Ascending aorta (tissue), 2 donors: ENCODE results near the gene PNPLA2. TPM values are rescaled to one million over a fixed set of nuclear protein-coding genes. Genes with fewer than 3 reads are reported as not detected.

Source experiments
- DNase-seq, 2 donors: peaks; one replicate each; pipeline ENCODE4 v3.0.0-alpha.2; 2019; ENCODE audit warnings: low spot score in 2 of 2
- H3K27ac ChIP-seq, 2 donors: fragments of 200-600 bp; sonication (generic); one replicate each; pipeline ENCODE4 v1.5.1; 2016 to 2017; ENCODE audit warnings: mild to moderate bottlenecking in 1 of 2
- H3K27me3 ChIP-seq: fragments of 200-600 bp; sonication (generic); one replicate; pipeline ENCODE4 v1.5.1; 2017
- H3K36me3 ChIP-seq, 2 donors: fragments of 200-600 bp; sonication (generic); one replicate each; pipeline ENCODE4 v1.5.1; 2016
- H3K4me1 ChIP-seq, 2 donors: fragments of 200-600 bp; sonication (generic); one replicate each; pipeline ENCODE4 v1.5.1; 2016 to 2017; ENCODE audit warnings: mild to moderate bottlenecking in 1 of 2
- H3K4me3 ChIP-seq, 2 donors: fragments of 200-600 bp; sonication (generic); one replicate each; pipeline ENCODE4 v1.5.1; 2016 to 2017; ENCODE audit warnings: mild to moderate bottlenecking in 1 of 2
- H3K9me3 ChIP-seq, 2 donors: fragments of 200-600 bp; sonication (generic); one replicate each; pipeline ENCODE4 v1.5.1; 2016
- intact Hi-C: fragments of 100-400 bp; cut with DNase I; formaldehyde crosslinking; loops from one replicate; pipeline ENCODE4 v1.15.1; 2023
- total RNA-seq: library from RNA; depleted of rRNA; stranded (reverse); fragments of >200 nt; gene quantifications from one replicate; pipeline ENCODE4 v1.1.0, GENCODE V29; 2016
- TF ChIP-seq, protein P1 (sequence below), 3 experiments: fragments of 200-600 bp in 2 of 3; fragments of 450-650 bp in 1 of 3; sonication (generic) in 2 of 3; IDR thresholded peaks; one replicate each; pipeline ENCODE4 v1.5.1; 2016 to 2019; ENCODE audit warnings: antibody characterized with exemption in 3 of 3, mild to moderate bottlenecking in 1 of 3, moderate library complexity in 1 of 3

The PNPLA2 gene
- total RNA-seq, 1 donor from 2014 or later: 214 TPM

DNA sequence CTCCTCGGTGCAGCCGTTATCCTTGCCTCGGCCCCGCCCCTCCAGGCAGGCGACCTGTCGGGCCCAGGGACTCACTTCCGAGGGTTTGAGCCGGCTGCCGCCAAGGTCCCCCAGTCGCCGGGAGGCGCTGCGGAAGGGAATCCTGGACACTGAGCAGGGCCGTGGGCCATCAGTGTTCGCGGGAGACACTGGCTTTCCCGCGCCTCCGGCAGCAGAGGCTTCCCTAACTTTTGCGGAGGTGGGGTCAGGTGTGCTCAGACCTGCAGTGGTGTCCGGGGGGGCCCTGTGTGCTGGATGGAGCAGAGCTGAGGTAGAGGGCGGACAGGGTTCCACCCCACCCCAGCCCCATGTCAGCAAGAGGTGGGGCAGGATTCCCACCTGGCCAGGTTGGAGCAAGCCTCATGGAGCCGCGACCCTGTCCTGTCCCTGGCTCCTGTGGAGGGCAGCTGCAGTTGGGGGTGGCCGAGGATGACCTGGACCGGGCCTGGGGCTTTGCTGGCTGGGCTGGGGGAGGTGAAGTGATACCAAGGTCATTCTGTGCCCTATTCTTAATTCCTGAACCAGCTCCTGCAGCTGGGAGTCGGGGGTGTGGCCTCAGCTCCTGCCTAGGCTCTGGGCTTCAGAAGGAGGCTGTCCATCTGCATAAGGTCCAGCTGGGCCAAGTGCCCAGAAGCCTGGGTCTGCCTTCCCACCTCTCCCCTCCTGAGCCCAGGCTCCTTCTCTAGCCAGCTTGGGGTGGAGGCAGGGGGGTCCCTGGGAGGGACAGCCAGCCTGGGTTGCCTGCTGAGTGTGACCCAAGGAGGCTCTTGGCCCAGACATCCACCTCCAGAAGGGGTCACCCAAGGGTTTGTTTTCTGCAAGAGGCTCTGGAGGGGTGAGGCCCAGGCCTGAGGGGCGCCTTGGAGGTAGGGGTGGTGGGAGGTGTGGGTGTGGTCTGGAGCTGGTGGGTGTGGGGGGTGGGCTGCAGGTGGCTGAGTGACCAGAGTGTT lies 32.4 kb downstream of the PNPLA2 start:
- H3K27me3 ChIP-seq: no peaks in the 10 kb centered on the region
- H3K27ac ChIP-seq: no peak overlapping the region
- H3K4me1 ChIP-seq: peaks cover 12 to 22% of the 10 kb centered on the region in 2 donors
- TF ChIP-seq, protein P1, sequence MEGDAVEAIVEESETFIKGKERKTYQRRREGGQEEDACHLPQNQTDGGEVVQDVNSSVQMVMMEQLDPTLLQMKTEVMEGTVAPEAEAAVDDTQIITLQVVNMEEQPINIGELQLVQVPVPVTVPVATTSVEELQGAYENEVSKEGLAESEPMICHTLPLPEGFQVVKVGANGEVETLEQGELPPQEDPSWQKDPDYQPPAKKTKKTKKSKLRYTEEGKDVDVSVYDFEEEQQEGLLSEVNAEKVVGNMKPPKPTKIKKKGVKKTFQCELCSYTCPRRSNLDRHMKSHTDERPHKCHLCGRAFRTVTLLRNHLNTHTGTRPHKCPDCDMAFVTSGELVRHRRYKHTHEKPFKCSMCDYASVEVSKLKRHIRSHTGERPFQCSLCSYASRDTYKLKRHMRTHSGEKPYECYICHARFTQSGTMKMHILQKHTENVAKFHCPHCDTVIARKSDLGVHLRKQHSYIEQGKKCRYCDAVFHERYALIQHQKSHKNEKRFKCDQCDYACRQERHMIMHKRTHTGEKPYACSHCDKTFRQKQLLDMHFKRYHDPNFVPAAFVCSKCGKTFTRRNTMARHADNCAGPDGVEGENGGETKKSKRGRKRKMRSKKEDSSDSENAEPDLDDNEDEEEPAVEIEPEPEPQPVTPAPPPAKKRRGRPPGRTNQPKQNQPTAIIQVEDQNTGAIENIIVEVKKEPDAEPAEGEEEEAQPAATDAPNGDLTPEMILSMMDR (IDR thresholded peaks at IDR 0.05): no peak
- H3K9me3 ChIP-seq: no peaks in the 10 kb centered on the region
- intact Hi-C loops: no loop called here
- no peaks in the 10 kb centered on the region for H3K36me3 ChIP-seq
- H3K4me3 ChIP-seq: peak overlapping the region in 1 of 2 donors; percentile 71
- no peak for DNase-seq

DNA sequence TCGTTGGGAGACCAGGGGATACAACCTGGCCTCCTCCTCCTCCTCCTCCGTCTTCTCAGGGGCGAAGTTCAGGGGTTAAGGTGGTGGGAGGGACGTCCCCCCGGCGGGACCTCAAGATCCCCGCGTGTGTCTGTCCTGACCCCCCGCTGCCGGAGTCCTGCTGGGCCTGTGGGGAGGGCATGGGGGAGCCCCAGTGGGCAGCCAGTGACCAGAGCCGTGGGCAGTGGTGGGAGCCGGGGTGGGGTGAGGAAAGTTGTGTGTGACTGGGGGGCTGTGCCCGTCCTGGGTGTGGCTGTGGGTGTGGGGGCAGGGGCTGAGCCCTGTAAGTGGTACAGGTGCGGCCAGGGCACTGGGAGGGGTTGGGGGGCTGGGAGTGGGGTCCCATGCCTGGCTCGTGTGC lies 34.0 kb downstream of the PNPLA2 start:
- Histone ChIP-seq H3K36me3 (no peaks in the 10 kb centered on the region), H3K27ac (peak overlapping the region in 1 of 2 donors; percentile 9), H3K4me3 (no peak overlapping the region), H3K27me3 (no peaks in the 10 kb centered on the region), H3K9me3 (no peaks in the 10 kb centered on the region), H3K4me1 (peaks cover 12 to 18% of the 10 kb centered on the region in 2 donors)
- TF ChIP-seq, protein P1 (IDR thresholded peaks at IDR 0.05): no peak
- DNase-seq: no peak
- intact Hi-C loops: no loop called here

DNA sequence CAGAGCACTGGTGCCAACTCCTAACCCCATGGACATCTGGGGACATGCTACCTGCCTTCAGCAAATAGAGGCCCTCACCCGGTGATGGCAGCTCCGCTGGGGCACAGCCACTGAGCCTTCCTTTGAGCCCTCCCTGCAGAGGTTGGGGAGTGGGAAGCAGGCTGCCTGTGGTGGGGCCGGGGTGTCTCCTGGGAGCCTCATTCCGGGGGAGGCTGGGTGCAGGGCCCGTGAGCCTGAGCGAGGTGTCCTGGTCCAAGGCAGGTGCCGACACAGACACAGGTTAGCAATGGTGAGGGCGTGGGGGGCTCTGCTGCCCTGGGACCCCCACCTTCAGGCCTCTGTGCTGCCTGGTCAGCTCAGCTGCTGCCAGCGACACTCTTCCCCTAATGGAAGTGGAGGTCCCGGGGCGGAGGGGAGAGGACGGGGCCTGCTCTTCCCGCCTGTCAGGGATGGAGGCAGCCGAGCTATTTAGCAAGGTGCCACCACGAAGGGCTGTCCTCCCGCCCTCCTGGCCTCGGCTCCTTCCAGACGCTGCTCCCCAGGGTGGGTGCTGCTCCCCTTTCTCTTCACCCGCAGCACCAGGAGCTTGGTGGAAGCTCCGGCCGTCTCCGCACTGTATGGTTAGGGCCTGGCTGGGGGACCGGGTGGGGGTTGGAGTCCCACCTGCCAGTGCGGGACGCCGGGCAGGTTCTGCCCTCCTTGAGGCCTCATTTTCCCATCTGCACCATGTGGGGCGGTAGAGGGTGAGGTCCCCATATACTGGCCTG lies 35.2 kb downstream of the PNPLA2 start:
- no peak for DNase-seq
- no peaks in the 10 kb centered on the region for H3K36me3 ChIP-seq
- TF ChIP-seq, protein P1 (IDR thresholded peaks at IDR 0.05): no peak
- peaks cover 2 to 8% of the 10 kb centered on the region in 2 donors for H3K4me1 ChIP-seq
- intact Hi-C loops: no loop called here
- no peaks in the 10 kb centered on the region for H3K27me3 ChIP-seq
- peak overlapping the region in 1 of 2 donors; percentile 9 for H3K27ac ChIP-seq
- no peak overlapping the region for H3K4me3 ChIP-seq
- H3K9me3 ChIP-seq: no peaks in the 10 kb centered on the region

DNA sequence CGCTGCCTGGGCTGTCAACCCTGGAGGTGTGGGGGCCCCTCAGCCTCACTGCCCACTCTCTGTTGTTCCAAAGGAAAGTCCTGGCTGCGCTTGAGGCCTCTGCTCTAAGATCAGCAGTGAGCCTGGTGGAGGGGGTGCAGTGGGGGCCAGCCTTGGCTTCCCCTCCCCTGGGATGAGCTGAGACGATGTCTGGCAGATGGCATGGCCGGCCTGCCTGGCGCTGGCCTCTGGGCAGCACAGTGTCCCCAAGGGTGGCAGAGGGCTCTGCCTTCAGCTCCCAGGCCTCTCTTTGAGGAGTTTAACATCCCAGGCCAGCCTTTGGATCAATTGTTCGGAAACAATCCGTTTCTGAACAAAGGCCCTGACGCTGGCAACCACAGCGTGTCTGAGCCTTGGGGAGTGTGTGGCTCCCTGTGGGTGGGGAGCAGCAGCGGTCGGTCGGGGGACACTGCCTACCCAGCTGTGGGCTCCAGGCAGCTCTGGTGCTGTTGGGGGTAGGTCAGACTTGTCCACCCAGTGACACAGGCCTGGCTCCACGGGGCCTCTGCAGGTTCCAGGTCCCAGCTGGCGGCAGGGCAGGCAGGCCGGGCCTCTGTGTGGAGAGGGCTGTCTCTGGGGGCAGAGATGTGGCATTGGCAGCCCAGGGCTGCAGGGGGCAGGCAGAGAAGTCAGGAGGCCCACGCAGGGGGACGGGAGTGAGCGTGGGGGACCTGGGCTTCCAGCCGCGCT lies 36.1 kb downstream of the PNPLA2 start:
- H3K36me3 ChIP-seq: no peaks in the 10 kb centered on the region

DNA sequence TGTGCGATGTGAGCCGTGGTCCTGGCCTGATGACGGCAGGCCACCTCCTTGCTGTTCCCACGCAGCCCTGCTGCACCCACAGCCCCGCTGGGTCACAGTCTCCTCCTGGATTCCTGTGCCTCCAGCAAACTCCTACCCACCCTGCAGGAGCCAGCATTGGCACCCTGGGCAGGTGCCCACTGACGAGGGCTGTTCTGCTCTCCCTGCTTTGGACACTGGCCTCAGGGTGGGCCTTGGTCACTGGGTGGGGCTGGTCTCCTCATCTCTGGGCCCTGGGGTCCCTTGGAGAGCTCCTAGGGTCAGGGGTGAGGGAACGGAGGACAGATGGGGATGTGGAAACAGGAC lies 36.6 kb downstream of the PNPLA2 start:
- Histone ChIP-seq H3K4me3 (no peak overlapping the region), H3K4me1 (peaks cover 0 to 6% of the 10 kb centered on the region in 2 donors), H3K27ac (no peak overlapping the region), H3K36me3 (no peaks in the 10 kb centered on the region), H3K27me3 (no peaks in the 10 kb centered on the region), H3K9me3 (no peaks in the 10 kb centered on the region)
- DNase-seq: no peak
- intact Hi-C loops: no loop called here
- TF ChIP-seq, protein P1 (IDR thresholded peaks at IDR 0.05): no peak

More for the DNA sequence above, 36.1 kb downstream of the PNPLA2 start:
- Histone ChIP-seq H3K9me3 (no peaks in the 10 kb centered on the region), H3K4me3 (no peak overlapping the region), H3K4me1 (peaks cover 0 to 7% of the 10 kb centered on the region in 2 donors), H3K27ac (no peak overlapping the region), H3K27me3 (no peaks in the 10 kb centered on the region)
- DNase-seq: no peak
- intact Hi-C loops: no loop called here
- TF ChIP-seq, protein P1 (IDR thresholded peaks at IDR 0.05): no peak
